Body of pancreas (tissue), 4 donors: ENCODE data around the gene SPPL2C.

Source experiments
- CTCF ChIP-seq, 7 experiments: fragments of 450-650 bp in 4 of 7; fragments of 200-600 bp in 3 of 7; sonication (generic) in 3 of 7; IDR thresholded peaks; one replicate each; pipeline ENCODE4 v1.5.1; 2016 to 2019; ENCODE audit warnings: antibody characterized with exemption in 7 of 7
- POLR2A ChIP-seq, 3 donors: fragments of 450-650 bp; IDR thresholded peaks; one replicate each; pipeline ENCODE4 v1.6.1; 2016; ENCODE audit warnings: antibody characterized with exemption in 3 of 3, mild to moderate bottlenecking in 2 of 3

GRCh38 chr17:45846646-45847045 lies 2.0 kb downstream of the SPPL2C start:
- TF ChIP-seq CTCF (IDR thresholded peaks at IDR 0.05), result no peak
- no peak for TF ChIP-seq POLR2A (IDR thresholded peaks at IDR 0.05)
